Measurements from ENCODE around the gene LTBP3.

Gene LTBP3

GRCh38 chr11:65585396-65586246 is 27.5 kb upstream of the LTBP3 start:
- DNase-seq = no peak

- no peak for DNase-seq
Observed at GRCh38 chr11:65584723-65585171, 26.6 kb upstream of the LTBP3 start.

GRCh38 chr11:65584106-65584505 is 25.9 kb upstream of the LTBP3 start:
- DNase-seq = no peak

DNA sequence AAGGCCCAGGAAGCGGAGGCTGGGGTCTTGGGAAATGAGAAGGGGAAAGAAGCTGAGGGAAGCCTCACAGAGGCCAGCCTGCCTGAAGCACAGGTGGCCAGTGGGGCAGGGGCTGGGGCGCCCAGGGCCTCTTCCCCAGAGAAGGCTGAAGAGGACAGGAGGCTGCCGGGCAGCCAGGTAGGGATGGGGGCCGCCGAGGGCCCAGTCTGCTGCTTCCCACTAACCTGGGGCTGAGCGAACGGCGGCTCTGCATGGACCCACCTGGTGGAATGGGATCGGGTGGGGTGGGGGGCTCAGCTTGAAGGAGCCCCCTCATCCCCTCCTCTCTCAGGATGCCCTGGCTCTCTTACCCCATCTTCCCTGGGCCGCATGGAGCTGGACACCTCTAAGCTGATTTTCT is 25.4 kb upstream of the LTBP3 start:
- DNase-seq = no peak

- DNase-seq = no peak
Observed at GRCh38 chr11:65581928-65582327, 23.8 kb upstream of the LTBP3 start.

- DNase-seq = no peak
Observed at GRCh38 chr11:65580756-65581155, 22.6 kb upstream of the LTBP3 start.

DNA sequence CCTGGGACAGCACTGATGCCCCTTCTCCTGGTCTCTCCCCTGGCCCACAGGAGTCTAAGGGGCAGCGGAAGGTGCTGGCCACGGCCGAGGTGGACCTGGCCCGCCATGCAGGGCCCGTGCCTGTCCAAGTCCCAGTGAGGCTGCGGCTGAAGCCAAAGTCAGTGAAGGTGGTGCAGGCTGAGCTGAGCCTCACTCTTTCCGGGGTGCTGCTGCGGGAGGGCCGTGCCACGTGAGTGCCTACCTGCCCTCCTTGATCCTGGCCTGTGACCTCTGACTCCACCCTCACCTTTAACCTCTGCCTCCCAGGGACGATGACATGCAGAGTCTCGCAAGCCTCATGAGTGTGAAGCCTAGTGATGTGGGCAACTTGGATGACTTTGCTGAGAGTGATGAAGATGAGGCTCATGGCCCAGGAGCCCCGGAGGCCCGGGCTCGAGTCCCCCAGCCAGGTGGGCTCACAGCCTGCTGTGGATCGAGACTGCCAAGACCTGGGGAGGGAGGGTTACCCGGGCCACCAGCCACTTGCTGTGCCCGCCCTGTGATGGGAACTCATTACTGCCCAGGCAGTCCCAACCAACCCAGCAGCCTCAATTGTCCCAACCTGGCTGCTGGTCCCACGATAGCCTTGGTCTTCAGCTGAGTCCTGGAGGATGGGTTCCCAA is 22.0 kb upstream of the LTBP3 start:
- DNase-seq = no peak

DNA sequence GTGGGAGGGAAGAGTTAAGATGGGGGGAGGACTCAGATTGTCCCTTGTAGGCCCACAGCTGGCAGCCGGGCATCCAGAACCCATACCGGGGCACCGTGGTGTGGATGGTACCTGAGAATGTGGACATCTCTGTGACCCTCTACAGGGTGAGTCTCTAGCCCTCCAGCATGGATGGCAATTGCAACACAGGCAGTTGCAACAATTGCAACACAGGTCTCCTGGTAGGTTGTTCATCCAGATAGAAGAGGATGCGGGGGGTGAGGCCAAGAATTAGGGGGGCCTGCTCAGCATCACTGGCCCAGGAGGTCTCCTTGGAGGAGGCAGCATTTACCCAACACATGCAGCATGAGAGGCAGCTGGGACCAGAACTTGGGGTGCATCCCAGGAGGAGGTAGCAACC is 21.1 kb upstream of the LTBP3 start:
- no peak for DNase-seq

DNA sequence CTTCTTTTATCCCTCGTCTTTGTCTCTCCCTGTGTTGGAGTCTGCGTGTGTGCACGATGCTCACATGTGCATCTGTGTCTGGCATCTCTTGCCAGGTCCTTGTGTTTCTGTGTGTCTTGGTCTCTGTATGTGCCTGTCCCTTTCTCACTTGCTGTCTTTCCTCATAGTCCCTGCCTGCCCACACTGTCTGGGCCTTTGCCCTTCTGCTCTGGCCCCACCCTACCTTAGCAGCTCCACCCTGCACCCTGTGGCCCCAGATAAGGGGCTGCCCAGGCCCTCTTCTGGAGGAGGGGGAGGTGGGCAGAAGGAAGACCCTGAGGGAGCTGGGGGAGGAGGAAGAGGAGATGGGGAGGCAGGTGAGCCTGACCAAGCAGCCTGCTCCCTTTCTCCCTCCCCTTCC is 20.5 kb upstream of the LTBP3 start:
- DNase-seq = no peak

GRCh38 chr11:65578134-65578533 is 20.0 kb upstream of the LTBP3 start:
- no peak for DNase-seq

- no peak for DNase-seq
Observed at GRCh38 chr11:65577756-65578109, 19.6 kb upstream of the LTBP3 start.

GRCh38 chr11:65576867-65577755 is 19.0 kb upstream of the LTBP3 start:
- DNase-seq = no peak

- DNase-seq = no peak
Observed at GRCh38 chr11:65576232-65576866, 18.2 kb upstream of the LTBP3 start.

- peak in 1 of 2 experiments; percentile 47 for DNase-seq
Observed at GRCh38 chr11:65575568-65576231, 17.5 kb upstream of the LTBP3 start, which contains the start of gene EHBP1L1. Gene EHBP1L1, plus strand, starts transcription at chr11:65576053. Its CDS starts 250 bp downstream, at chr11:65576303.

DNA sequence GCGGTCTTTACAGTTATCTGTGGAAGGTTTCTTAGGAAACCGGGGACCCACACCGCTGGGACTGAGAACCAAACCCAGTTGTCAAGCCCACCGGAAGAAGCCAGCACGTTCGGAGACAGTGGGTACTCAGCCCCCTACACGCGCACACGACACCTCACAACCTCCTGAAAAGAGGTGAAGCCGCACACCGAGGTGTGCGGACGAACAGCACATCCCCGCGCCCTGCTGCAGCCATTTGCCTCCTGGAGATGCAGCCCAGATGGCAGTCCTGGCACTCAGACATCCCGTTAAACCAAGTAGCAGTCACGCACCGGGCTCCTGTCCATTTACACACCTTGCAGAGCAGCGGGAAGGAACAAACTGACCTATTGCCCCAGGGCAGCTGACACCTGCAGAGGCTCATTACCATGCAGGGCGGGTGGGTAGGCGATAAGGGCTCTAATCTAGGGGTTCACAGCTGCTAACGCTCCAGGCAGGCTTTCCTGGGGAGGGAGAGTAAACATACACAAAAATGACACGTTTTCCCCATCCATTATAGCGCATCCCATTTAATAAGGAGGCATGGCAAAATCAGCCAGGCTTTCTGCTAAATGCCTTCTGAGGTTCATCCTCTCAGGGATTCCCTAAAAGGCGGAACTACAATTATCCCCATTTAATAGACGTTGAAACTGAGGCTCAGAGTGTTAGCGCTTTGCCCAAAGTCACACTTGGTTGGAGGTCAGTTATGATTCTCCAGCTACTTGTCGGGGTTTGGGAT is 16.8 kb upstream of the LTBP3 start:
- no peak for DNase-seq

DNA sequence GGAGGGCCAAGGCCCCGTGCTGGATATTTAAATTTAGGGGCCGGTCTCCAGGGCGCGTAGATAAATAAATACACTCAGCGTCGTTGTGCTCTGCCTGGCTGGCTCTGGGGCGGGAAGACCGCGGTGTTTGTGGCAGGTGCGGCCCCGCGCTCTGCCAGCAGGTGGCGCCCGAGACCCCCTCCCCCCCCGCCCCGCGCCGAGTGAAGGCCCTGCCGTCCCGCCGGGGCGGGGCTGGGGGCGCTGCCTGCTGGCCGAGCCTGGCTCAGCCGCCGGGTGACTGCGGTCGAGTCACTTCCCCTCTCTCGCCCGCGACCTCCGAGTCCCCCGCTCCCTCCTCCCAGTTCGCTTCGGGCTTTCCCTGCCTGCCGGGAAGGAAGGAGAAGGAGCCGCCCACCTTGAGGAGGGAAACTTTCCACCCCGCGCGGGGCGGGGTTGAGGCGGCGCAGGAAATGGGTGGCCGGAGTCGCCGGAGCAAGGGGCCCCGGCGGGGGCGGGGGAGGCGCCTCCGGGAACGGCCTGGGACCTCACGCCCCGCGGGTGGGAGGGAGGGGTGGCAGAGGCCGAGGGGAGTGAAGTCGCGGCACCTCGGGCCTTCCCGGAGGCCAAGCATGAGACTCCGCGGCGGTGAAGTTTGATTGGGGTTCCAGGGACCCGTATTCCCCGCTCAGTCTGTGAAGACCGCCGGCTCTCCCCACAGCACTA is 16.1 kb upstream of the LTBP3 start:
- DNase-seq = peak; percentile 70 to 84

- DNase-seq = no peak
Observed at GRCh38 chr11:65573391-65574079, 15.4 kb upstream of the LTBP3 start.

DNA sequence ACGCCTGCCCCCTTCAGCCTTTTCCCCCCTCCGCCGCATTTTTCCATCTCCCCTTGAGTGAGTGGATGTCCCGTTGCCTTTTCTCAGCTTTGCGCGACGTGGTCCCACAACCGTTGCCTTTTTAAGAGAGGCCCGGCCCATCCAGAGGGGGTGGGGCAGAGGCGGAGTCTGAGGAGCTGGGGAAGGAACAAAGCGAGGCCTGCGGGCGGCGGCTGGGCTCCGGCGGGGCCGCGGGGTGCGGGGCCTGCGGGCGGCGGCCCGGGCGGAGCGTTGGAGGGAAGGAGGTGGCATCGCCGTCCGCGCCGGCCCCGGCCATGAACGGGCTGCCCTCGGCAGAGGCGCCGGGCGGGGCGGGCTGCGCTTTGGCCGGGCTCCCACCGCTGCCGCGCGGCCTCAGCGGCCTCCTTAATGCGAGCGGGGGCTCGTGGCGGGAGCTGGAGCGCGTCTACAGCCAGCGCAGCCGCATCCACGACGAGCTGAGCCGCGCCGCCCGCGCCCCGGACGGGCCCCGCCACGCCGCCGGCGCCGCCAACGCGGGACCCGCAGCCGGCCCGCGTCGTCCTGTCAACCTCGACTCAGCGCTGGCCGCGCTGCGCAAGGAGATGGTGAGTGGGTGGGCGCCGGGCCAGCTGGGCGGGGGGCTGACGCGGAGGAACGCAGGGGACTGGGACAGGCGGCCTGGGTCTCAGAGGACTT is 14.3 kb upstream of the LTBP3 start, which contains the start of gene FAM89B:
Gene FAM89B (plus strand): TSS at position 183 of the 696 bp plus-strand sequence. CDS start 132 bp downstream, at position 315.
- peak; percentile 73 to 75 for DNase-seq

- DNase-seq = peak; percentile 52 to 54
Observed at GRCh38 chr11:65571940-65572339, 13.8 kb upstream of the LTBP3 start.

All from NCI-H1930 (cell line).